Testis (tissue), 3 donors: ENCODE results near the gene LSMEM2. TPM values are rescaled to one million over a fixed set of nuclear protein-coding genes. Genes with fewer than 3 reads are reported as not detected.
"Not testable (repeated sequence)": the region's sequence is repeated elsewhere in the genome, so short reads cannot be mapped to it uniquely, and the experiment has no call there.

Experiments used
- DNase-seq: peaks from one replicate; pipeline ENCODE4 v3.0.0-alpha.2; 2019
- H3K27ac ChIP-seq, 2 donors: fragments of 200-600 bp; sonication (generic); one replicate each; pipeline ENCODE4 v1.5.1; 2019
- H3K27me3 ChIP-seq: fragments of 200-600 bp; sonication (generic); one replicate; pipeline ENCODE4 v1.5.1; 2019
- H3K36me3 ChIP-seq: fragments of 200-600 bp; sonication (generic); one replicate; pipeline ENCODE4 v1.5.1; 2017; ENCODE audit warnings: low read depth; ENCODE audit errors: missing control alignments
- H3K4me1 ChIP-seq: fragments of 200-600 bp; sonication (generic); one replicate; pipeline ENCODE4 v1.5.1; 2019
- H3K4me3 ChIP-seq, 2 donors: fragments of 200-600 bp; sonication (generic); one replicate each; pipeline ENCODE4 v1.5.1; 2017 to 2019
- H3K9me3 ChIP-seq: fragments of 200-600 bp; sonication (generic); one replicate; pipeline ENCODE4 v1.5.1; 2017
- CTCF ChIP-seq, 3 experiments: fragments of 450-650 bp in 2 of 3; fragments of 200-600 bp in 1 of 3; sonication (generic) in 1 of 3; IDR thresholded peaks; one replicate each; pipeline ENCODE4 v1.5.1; 2016 to 2019; ENCODE audit warnings: antibody characterized with exemption in 3 of 3, mild to moderate bottlenecking in 2 of 3, moderate library complexity in 1 of 3
- POLR2A ChIP-seq: fragments of 450-650 bp; IDR thresholded peaks from one replicate; pipeline ENCODE4 v1.6.1; 2017; ENCODE audit warnings: antibody characterized with exemption, mild to moderate bottlenecking, moderate library complexity
- WGBS, 2 donors: methylation state at CpG; one replicate each; pipeline ENCODE4 v1.1.5; 2018; 5-methylcytosine and 5-hydroxymethylcytosine counted together
- intact Hi-C: fragments of 100-400 bp; cut with DNase I; formaldehyde crosslinking; loops from one replicate; pipeline ENCODE4 v1.15.1; 2023; ENCODE audit warnings: low total_unique reads
- polyA plus RNA-seq: library from polyadenylated mRNA; stranded (reverse); fragments of 350-450 nt; fragmentation: Illumina TruSeq; extraction: RNeasy Lipid Tissue Mini Kit (QIAGEN cat#74804); gene quantifications from one replicate; pipeline ENCODE4 v1.2.3, GENCODE V29; 2014; ENCODE audit warnings: low read depth, low replicate concordance; ENCODE audit not compliant: insufficient read depth
- total RNA-seq, 2 donors: library from RNA; depleted of rRNA; stranded (reverse); fragments of >200 nt; gene quantifications; one replicate each; pipeline ENCODE4 v1.2.3, GENCODE V29; 2016

LSMEM2 gene
- total and polyA plus RNA-seq, 3 donors from 2014 or later, result 1.5 to 3.2 (median 2.6) TPM

GRCh38 chr3:50304601-50305000 lies 25.7 kb downstream of the LSMEM2 start:
- Histone ChIP-seq H3K27ac (no peak overlapping the region), H3K27me3 (no peaks in the 10 kb centered on the region), H3K4me3 (no peak overlapping the region), H3K4me1 (peaks cover 17% of the 10 kb centered on the region), H3K9me3 (no peaks in the 10 kb centered on the region), H3K36me3 (no peaks in the 10 kb centered on the region)
- intact Hi-C loops, result no loop called here
- TF ChIP-seq CTCF (IDR thresholded peaks at IDR 0.05) (no peak), POLR2A (no peak)
- no peak for DNase-seq

GRCh38 chr3:50312041-50312440 lies 33.2 kb downstream of the LSMEM2 start:
- H3K27me3 ChIP-seq, H3K4me1 ChIP-seq, DNase-seq, H3K27ac ChIP-seq, intact Hi-C loops, H3K9me3 ChIP-seq, H3K36me3 ChIP-seq: not testable (repeated sequence)
- WGBS, 2 donors, result 53 to 87% methylated on average over 4 to 20 of the region's 32 CpGs
- peak overlapping the region in 1 of 2 donors; percentile 10 for H3K4me3 ChIP-seq

- Histone ChIP-seq H3K27me3 (no peaks in the 10 kb centered on the region), H3K27ac (no peak overlapping the region), H3K4me1 (peaks cover 15% of the 10 kb centered on the region), H3K9me3 (no peaks in the 10 kb centered on the region), H3K4me3 (no peak overlapping the region), H3K36me3 (no peaks in the 10 kb centered on the region)
- WGBS, 2 donors, result 89 to 90% methylated on average over 3 of the region's 3 CpGs
- no peak for DNase-seq
- TF ChIP-seq POLR2A (no peak), CTCF (IDR thresholded peaks at IDR 0.05) (no peak)
- intact Hi-C loops, result no loop called here
These were observed 35.5 kb downstream of the LSMEM2 start for GRCh38 chr3:50314342-50314741.

DNA sequence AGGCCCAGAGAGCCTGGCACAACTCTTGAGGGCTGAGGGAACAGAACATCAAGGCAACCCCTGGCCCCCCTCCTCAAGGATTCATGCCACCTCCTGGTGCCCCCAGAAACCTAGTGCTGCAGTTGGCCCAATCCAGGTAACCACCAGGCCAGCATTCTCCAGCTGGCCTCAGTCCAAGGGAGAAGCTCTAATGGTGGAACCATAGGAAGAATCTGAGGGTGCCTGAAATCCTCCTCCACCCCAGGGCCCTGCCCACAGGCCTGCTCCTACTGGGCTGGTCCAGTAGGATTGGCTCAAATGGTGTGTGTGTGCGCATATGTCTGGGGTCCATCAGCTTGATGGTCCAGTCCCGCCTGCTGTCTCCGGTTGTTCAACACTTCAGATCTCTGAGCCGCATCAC lies 35.9 kb downstream of the LSMEM2 start:
- H3K9me3 ChIP-seq, result no peaks in the 10 kb centered on the region
- no peak for TF ChIP-seq CTCF (IDR thresholded peaks at IDR 0.05)
- no peak for TF ChIP-seq POLR2A
- H3K4me3 ChIP-seq, result no peak overlapping the region
- DNase-seq, result no peak
- intact Hi-C loops, result no loop called here
- 98 to 99% methylated on average over 4 of the region's 4 CpGs for WGBS, 2 donors
- H3K36me3 ChIP-seq, result no peaks in the 10 kb centered on the region
- no peak overlapping the region for H3K27ac ChIP-seq
- peaks cover 19% of the 10 kb centered on the region for H3K4me1 ChIP-seq
- no peaks in the 10 kb centered on the region for H3K27me3 ChIP-seq

- Histone ChIP-seq H3K36me3 (no peaks in the 10 kb centered on the region), H3K27ac (no peak overlapping the region), H3K4me3 (no peak overlapping the region), H3K4me1 (peaks cover 28% of the 10 kb centered on the region), H3K9me3 (no peaks in the 10 kb centered on the region), H3K27me3 (no peaks in the 10 kb centered on the region)
- intact Hi-C loops, result no loop called here
- 60 to 76% methylated on average over 7 to 9 of the region's 9 CpGs for WGBS, 2 donors
- DNase-seq, result no peak
- TF ChIP-seq CTCF (IDR thresholded peaks at IDR 0.05) (no peak), POLR2A (no peak)
These were observed 37.9 kb downstream of the LSMEM2 start for GRCh38 chr3:50316657-50317242.
